Measurements from ENCODE around the gene HYAL3. TPM values are rescaled to one million over a fixed set of nuclear protein-coding genes. Genes with fewer than 3 reads are reported as not detected.

HYAL3 gene
- total RNA-seq, 1 experiment from 2014 or later, result 10.3 TPM

DNA sequence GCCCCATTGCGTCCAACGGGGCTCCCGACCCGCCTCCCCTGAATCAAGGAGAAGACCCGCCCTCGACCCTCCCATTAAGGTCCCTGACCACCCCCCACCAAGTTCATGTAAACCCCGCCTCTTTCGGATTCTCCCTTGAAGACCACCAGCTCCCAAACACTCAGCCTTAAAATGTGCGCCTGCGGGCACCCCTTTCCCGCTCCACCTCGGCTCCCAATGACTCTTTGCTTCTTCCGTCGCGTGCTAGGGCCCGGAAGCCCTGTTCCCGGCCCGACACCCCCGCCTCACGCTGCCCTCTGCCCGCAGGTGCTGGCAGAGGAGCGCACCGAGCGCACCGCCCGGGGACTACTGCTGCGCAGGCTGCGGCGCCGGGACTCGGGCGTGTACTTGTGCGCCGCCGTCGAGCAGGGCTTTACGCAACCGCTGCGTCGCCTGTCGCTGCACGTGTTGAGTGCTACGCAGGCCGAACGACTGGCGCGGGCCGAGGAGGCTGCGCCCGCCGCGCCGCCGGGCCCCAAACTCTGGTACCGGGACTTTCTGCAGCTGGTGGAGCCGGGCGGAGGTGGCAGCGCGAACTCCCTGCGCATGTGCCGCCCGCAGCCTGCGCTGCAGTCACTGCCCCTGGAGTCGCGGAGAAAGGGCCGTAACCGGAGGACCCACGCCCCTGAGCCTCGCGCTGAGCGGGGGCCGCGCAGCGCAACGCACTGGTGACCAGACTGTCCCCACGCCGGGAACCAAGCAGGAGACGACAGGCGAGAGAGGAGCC is 23.0 kb downstream of the HYAL3 start (continued):
- TF ChIP-seq, protein P1, sequence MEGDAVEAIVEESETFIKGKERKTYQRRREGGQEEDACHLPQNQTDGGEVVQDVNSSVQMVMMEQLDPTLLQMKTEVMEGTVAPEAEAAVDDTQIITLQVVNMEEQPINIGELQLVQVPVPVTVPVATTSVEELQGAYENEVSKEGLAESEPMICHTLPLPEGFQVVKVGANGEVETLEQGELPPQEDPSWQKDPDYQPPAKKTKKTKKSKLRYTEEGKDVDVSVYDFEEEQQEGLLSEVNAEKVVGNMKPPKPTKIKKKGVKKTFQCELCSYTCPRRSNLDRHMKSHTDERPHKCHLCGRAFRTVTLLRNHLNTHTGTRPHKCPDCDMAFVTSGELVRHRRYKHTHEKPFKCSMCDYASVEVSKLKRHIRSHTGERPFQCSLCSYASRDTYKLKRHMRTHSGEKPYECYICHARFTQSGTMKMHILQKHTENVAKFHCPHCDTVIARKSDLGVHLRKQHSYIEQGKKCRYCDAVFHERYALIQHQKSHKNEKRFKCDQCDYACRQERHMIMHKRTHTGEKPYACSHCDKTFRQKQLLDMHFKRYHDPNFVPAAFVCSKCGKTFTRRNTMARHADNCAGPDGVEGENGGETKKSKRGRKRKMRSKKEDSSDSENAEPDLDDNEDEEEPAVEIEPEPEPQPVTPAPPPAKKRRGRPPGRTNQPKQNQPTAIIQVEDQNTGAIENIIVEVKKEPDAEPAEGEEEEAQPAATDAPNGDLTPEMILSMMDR (IDR thresholded peaks at IDR 0.05 in 2 of 3, conservative IDR thresholded peaks at IDR 0.05 in 1 of 3; ENCODE audit: borderline replicate concordance in 1 of 3, insufficient read depth in 1 of 3, low read depth in 2 of 3, low read length in 2 of 3), result no peak
- no peak for TF ChIP-seq CEBPB (IDR thresholded peaks at IDR 0.05; ENCODE audit: low read depth)
- no peak for TF ChIP-seq TCF7L2 (IDR thresholded peaks at IDR 0.05; ENCODE audit: borderline replicate concordance, extremely low read depth, insufficient read depth, insufficient read length)
- no peak for TF ChIP-seq FOSL1 (IDR thresholded peaks at IDR 0.05; ENCODE audit: low read depth)
- TF ChIP-seq YY1 (IDR thresholded peaks at IDR 0.05; ENCODE audit: extremely low read depth, insufficient replicate concordance, low read depth, low read length), result no peak
- TF ChIP-seq MAX (IDR thresholded peaks at IDR 0.05), result no peak
- no peak for TF ChIP-seq SIN3A (IDR thresholded peaks at IDR 0.05; ENCODE audit: low read depth)
- TF ChIP-seq POLR2AphosphoS5 (IDR thresholded peaks at IDR 0.05; ENCODE audit: low read depth, low read length), result no peak
- TF ChIP-seq ZFX (IDR thresholded peaks at IDR 0.05), result no peak

DNA sequence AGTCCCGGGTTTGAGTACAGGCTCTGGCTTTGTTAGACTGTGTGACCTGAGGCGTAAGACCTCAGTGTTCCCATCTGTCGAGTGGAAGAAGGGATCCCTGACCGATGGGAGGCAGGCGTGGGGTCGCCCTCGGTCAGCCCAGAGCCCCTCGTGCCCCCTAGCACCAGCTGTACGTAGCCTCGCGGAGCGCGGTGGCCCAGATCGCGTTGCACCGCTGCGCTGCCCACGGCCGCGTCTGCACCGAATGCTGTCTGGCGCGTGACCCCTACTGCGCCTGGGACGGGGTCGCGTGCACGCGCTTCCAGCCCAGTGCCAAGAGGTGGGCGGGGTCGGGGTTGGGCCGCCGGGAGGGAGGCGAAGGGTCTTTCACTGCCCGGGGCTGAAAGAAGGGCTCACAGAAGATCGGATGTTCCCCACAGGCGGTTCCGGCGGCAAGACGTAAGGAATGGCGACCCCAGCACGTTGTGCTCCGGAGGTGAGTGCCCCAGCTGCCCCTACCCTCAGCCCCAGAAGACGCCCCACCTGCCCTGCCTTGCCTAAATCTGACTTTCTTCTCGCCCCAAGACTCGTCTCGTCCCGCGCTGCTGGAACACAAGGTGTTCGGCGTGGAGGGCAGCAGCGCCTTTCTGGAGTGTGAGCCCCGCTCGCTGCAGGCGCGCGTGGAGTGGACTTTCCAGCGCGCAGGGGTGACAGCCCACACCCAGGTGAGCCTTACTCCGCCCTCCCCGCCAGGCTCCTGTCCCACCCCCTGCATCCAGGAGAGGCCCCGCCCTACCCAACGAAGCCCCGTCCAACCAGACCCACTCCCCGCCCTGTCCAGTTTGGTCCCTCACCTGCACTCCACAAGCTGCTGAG is 23.8 kb downstream of the HYAL3 start:
- ChIA-PET CTCF (interaction anchor here (0.6 to 2.4 kb wide), 5 partner anchors 9 to 81 kb away, joined by 3 to 9 read pairs (median 5); partner anchors contain the start of gene IFRD2), POLR2A (interaction anchor here (0.9 to 1.3 kb wide), 2 partner anchors 29 to 80 kb away, joined by 3 read pairs; no protein-coding TSS in a partner anchor), RAD21 (ENCODE audit: low non-redundant PET in 1 of 2, low total read pairs in 2 of 2, uncharacterized antibody in 2 of 2, unreplicated experiment in 2 of 2) (interaction anchor here in 1 of 2 experiments (0.7 kb wide), 1 partner anchor 14 kb away, joined by 3 read pairs; no protein-coding TSS in a partner anchor)
- ATAC-seq, result no peak
- Histone ChIP-seq H3K9me3 (ENCODE audit: control insufficient read depth in 1 of 2, insufficient read depth in 1 of 2, low read depth in 1 of 2, low read length in 2 of 2) (no peaks in the 10 kb centered on the region), H3K4me1 (ENCODE audit: control insufficient read depth in 1 of 2, insufficient read depth in 2 of 2, low read length in 2 of 2) (peaks cover 29 to 40% of the 10 kb centered on the region in 2 experiments), H3K4me2 (ENCODE audit: low read length) (no peak overlapping the region), H3K4me3 (replicated peaks in 1 of 2; ENCODE audit: low read depth in 1 of 2, low read length in 2 of 2) (no peak overlapping the region), H2AFZ (ENCODE audit: low read depth, low read length, poor library complexity, severe bottlenecking) (no peak overlapping the region), H3K9ac (ENCODE audit: low read length) (no peak overlapping the region), H3K27me3 (ENCODE audit: insufficient read depth, low read length) (no peaks in the 10 kb centered on the region), H3K9me2 (ENCODE audit: insufficient read depth) (no peaks in the 10 kb centered on the region), H3K36me3 (ENCODE audit: control insufficient read depth in 1 of 2, insufficient read depth in 2 of 2, low read length in 2 of 2) (no peaks in the 10 kb centered on the region), H4K20me1 (ENCODE audit: insufficient read depth) (no peaks in the 10 kb centered on the region), H3K27ac (ENCODE audit: low read depth, low read length) (no peak overlapping the region), H3K79me2 (ENCODE audit: insufficient read depth, low read length) (no peaks in the 10 kb centered on the region)
- intact Hi-C loops (cut with micrococcal nuclease), result no loop called here
- DNase-seq (ENCODE audit: low read depth, low spot score), result no peak
- no TSS peak for BruUV-seq (replicated peaks)
- TF ChIP-seq, protein P1 (IDR thresholded peaks at IDR 0.05 in 2 of 3, conservative IDR thresholded peaks at IDR 0.05 in 1 of 3; ENCODE audit: borderline replicate concordance in 1 of 3, insufficient read depth in 1 of 3, low read depth in 2 of 3, low read length in 2 of 3), result no peak
- TF ChIP-seq MAX (IDR thresholded peaks at IDR 0.05) (no peak), EZH2 (IDR thresholded peaks at IDR 0.05) (no peak), EZH2phosphoT487 (IDR thresholded peaks at IDR 0.05; ENCODE audit: borderline replicate concordance) (no peak), FOSL1 (IDR thresholded peaks at IDR 0.05; ENCODE audit: low read depth) (no peak), EGR1 (IDR thresholded peaks at IDR 0.05; ENCODE audit: low read depth) (no peak), ZNF274 (IDR thresholded peaks at IDR 0.05; ENCODE audit: low read depth, low read length) (no peak)

All from HCT116 (cell line).